BJ (cell line): ENCODE results near the gene WBP1. TPM values are rescaled to one million over a fixed set of nuclear protein-coding genes. Genes with fewer than 3 reads are reported as not detected.
A peak's percentile ranks its signal among the peaks of the same experiment; 100 is the strongest.

Experiments
- CTCF ChIA-PET: fragments of 350-600 bp; formaldehyde crosslinking; extraction: SDS; loops from one replicate; lab custom pipeline; 2021; ENCODE audit warnings: antibody characterized with exemption, inconsistent platforms; lab: Yijun Ruan, JAX
- POLR2A ChIA-PET: fragments of 300-600 bp; sonication (Branson Sonifier 250); formaldehyde crosslinking; extraction: SDS; loops from one replicate; lab custom pipeline; 2021; ENCODE audit warnings: antibody characterized with exemption; lab: Charles Lee
- DNase-seq: peaks from one replicate; pipeline ENCODE4 v3.0.0-alpha.2; 2011; ENCODE audit warnings: low read depth
- H3K27me3 ChIP-seq: 2 replicates; pipeline ENCODE4 v1.6.0; 2011; ENCODE audit warnings: low read length; ENCODE audit not compliant: control insufficient read depth, insufficient read depth
- H3K36me3 ChIP-seq: 2 replicates; pipeline ENCODE4 v1.5.1; 2011; ENCODE audit warnings: low read length; ENCODE audit not compliant: control insufficient read depth, insufficient read depth
- H3K4me3 ChIP-seq: 2 replicates; pipeline ENCODE4 v1.5.1; 2011; ENCODE audit warnings: low read depth, mild to moderate bottlenecking, control low read depth, low read length
- polyA plus RNA-seq: library from polyadenylated mRNA; depleted of rRNA; stranded (reverse); fragments of >200 nt; gene quantifications from 2 replicates; pipeline ENCODE4 v1.2.3, GENCODE V29; 2011
- TF ChIP-seq, protein P1 (sequence below): IDR thresholded peaks from 2 replicates; pipeline ENCODE4 v1.5.1; 2011; ENCODE audit warnings: low read depth, mild to moderate bottlenecking, control low read depth, inconsistent platforms, low read length, moderate library complexity; ENCODE audit not compliant: insufficient read depth

The WBP1 gene
- polyA plus RNA-seq, 1 experiment: 92.0 TPM

GRCh38 chr2:74501335-74502071 lies 43.3 kb downstream of the WBP1 start:
- H3K4me3 ChIP-seq: no peak overlapping the region
- POLR2A ChIA-PET: interaction anchor here (0.6 kb wide), 1 partner anchor 33 kb away, joined by 12 read pairs; no protein-coding TSS in a partner anchor
- CTCF ChIA-PET: interaction anchor here (1.1 to 2.9 kb wide), 2 partner anchors 18 to 19 kb away, joined by 3 to 13 read pairs; partner anchors contain the start of genes CCDC142 and TTC31
- H3K27me3 ChIP-seq: peaks cover 11% of the 10 kb centered on the region
- no peak for DNase-seq
- TF ChIP-seq, protein P1, sequence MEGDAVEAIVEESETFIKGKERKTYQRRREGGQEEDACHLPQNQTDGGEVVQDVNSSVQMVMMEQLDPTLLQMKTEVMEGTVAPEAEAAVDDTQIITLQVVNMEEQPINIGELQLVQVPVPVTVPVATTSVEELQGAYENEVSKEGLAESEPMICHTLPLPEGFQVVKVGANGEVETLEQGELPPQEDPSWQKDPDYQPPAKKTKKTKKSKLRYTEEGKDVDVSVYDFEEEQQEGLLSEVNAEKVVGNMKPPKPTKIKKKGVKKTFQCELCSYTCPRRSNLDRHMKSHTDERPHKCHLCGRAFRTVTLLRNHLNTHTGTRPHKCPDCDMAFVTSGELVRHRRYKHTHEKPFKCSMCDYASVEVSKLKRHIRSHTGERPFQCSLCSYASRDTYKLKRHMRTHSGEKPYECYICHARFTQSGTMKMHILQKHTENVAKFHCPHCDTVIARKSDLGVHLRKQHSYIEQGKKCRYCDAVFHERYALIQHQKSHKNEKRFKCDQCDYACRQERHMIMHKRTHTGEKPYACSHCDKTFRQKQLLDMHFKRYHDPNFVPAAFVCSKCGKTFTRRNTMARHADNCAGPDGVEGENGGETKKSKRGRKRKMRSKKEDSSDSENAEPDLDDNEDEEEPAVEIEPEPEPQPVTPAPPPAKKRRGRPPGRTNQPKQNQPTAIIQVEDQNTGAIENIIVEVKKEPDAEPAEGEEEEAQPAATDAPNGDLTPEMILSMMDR: no peak
- H3K36me3 ChIP-seq: peaks cover 11% of the 10 kb centered on the region

DNA sequence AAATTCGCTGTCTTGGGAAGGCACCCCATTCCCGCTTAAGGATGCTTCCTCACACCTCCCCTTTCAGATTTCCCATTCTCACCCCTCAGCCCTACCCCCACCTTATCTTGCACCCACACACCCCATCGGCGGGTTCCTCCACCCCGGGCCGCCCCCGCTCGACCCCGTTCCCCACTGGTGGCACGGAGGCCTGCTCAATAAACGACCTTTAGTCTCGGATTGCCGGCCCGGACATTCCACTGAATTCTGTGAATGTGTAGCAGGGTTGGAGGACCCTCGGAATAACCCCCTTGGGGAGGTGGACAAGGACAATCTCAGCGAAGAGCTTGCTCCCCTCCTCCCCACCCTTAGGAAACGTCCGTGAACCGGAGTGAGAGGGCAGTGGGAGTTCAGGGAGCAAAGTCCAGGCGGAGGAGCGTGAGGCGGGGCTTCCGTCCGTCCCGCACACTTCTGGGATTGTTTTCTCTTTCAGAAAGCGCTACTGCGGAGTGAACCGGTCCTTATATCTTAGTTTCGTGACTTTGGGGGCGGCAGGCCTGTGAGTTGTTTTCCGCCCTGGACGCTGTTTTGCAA lies 44.0 kb downstream of the WBP1 start:
- no peak for DNase-seq
- TF ChIP-seq, protein P1: no peak
- ChIA-PET POLR2A (no interaction called here), CTCF (interaction anchor here (1.1 kb wide), 1 partner anchor 19 kb away, joined by 3 read pairs; the partner anchor contains the start of genes CCDC142 and TTC31)
- peaks cover 11% of the 10 kb centered on the region for H3K27me3 ChIP-seq
- peaks cover 11% of the 10 kb centered on the region for H3K36me3 ChIP-seq
- peak overlapping the region; percentile 43 for H3K4me3 ChIP-seq

DNA sequence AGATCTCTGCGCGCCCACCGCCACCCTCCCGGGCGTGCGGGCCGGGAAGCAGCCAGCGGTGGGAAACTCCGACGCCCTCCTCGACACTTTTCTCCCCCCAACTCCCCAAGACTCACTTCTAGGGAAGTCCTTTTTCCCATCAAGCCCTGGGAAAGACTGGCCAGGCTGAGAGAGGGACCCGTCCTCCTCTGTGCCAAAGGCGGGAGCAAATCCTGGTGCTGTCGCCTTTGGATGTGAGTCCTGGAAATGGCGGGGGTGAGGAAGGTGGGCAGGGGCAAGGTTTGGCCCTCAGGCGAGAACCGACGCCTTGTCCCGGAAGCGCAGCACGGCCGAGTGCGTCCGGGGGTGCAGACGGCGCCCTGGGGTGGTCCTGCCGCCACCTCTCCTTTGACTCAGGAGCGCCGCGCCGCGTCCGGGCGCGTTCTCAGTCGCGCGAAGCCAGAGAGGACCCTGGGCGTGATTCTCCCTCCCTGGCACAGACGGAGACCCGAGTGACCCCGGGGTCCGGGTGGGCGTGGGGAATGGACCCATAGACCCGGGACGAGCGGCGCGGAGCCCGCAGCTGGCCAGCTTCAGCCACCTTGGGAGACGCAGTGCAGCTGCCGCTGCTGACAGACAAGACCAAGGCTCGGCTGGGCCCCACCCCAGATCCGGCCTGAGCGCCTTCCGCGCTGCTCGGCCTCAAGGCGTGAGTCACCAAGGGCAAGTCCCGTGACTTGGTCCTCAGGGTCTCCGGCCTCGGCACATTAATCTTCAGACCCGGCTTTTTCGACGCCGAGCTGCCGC lies 44.7 kb downstream of the WBP1 start:
- Histone ChIP-seq H3K4me3 (peak overlapping the region; percentile 43), H3K27me3 (peaks cover 11% of the 10 kb centered on the region), H3K36me3 (peaks cover 11% of the 10 kb centered on the region)
- DNase-seq: no peak
- POLR2A ChIA-PET: interaction anchor here (0.6 kb wide), 1 partner anchor 64 kb away, joined by 3 read pairs; no protein-coding TSS in a partner anchor
- TF ChIP-seq, protein P1: peak; percentile 39
- CTCF ChIA-PET: interaction anchor here (0.8 to 2.5 kb wide), 6 partner anchors 20 to 168 kb away, joined by 3 to 14 read pairs (median 4); partner anchors contain the start of genes AUP1, CCDC142, HTRA2 and TTC31

DNA sequence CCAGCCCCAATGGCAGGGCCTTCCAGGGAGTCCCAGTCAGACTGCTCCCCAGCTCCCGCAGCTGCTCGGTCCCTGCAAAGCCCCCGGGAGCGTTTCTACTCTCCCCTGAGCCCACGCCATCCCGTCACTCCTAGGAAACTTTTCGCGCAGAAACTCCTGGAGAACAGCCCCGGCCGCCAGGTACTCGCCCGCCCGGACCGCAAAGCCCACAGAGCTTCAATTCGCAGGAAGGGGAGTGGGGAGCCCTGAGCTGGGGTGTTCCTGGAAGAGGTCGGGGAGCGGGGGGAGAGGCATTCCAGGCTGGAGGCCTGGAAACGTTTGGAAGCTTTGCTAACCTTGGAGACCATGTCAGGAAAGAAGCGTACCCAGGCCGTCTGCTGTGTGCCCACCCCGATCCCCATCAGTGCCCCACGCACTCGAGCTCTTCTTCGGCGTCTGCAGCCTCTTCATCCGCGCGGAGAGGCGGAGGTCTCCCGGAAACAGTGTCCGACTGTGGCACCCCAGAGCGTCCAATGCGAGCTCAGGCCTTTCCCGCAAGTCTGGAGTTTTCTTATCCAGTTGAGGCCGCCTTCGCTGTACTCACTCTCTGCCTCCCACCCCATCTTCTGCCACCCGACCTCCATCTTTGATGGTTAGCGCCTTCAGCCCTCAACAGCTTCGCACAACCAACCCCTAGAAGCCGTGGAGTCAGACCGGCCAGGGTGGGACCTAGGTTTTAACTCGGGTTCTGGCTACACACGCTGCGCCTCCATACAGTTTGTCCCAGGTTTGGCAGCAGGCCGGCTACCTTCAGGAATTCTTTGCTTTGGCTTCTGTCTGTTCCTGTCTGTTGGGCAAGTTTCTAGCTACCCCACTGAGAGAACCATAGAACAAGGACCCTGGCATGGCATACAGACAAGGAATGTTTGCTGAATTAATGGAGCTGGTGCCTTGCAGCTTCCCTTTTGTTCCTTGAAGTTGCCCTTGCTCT lies 45.6 kb downstream of the WBP1 start:
- CTCF ChIA-PET: interaction anchor here (0.8 to 2.5 kb wide), 5 partner anchors 21 to 169 kb away, joined by 3 to 14 read pairs (median 5); partner anchors contain the start of genes AUP1, CCDC142, HTRA2 and TTC31

More for the DNA sequence above, 45.6 kb downstream of the WBP1 start:
- peak overlapping the region; percentile 43 for H3K4me3 ChIP-seq
- peaks cover 9% of the 10 kb centered on the region for H3K27me3 ChIP-seq
- H3K36me3 ChIP-seq: peaks cover 11% of the 10 kb centered on the region
- no peak for DNase-seq
- TF ChIP-seq, protein P1: no peak
- POLR2A ChIA-PET: interaction anchor here (0.5 to 0.6 kb wide), 3 partner anchors 7 to 63 kb away, joined by 3 to 4 read pairs (median 4); partner anchors contain the start of genes AUP1 and HTRA2
